ENCODE results near the gene TIMM22.

The TIMM22 gene

GRCh38 chr17:1001640-1002411 lies 4.9 kb downstream of the TIMM22 start:
- ATAC-seq: no peak
- TF ChIP-seq CSRNP3 (CRISPR knock-in tag; IDR thresholded peaks at IDR 0.05) (no peak), ZFP30 (CRISPR knock-in tag; IDR thresholded peaks at IDR 0.05) (no peak), SNAI2 (CRISPR knock-in tag; IDR thresholded peaks at IDR 0.05) (0 out of 2 replicates have a peak, but pooled peaks have one; percentile 46), ZNF565 (CRISPR knock-in tag; conservative IDR thresholded peaks at IDR 0.05; ENCODE audit: low read depth) (no peak)

- ATAC-seq: peak; percentile 3
- TF ChIP-seq OSR1 (CRISPR knock-in tag; IDR thresholded peaks at IDR 0.05) (no peak), ZNF8 (CRISPR knock-in tag; IDR thresholded peaks at IDR 0.05) (no peak), ESRRG (CRISPR knock-in tag; IDR thresholded peaks at IDR 0.05) (no peak), TSHZ2 (CRISPR knock-in tag; IDR thresholded peaks at IDR 0.05) (no peak), CREB5 (CRISPR knock-in tag; IDR thresholded peaks at IDR 0.05; ENCODE audit: low read depth) (no peak), ISL1 (CRISPR knock-in tag; IDR thresholded peaks at IDR 0.05) (no peak), BACH2 (CRISPR knock-in tag; IDR thresholded peaks at IDR 0.05; ENCODE audit: borderline replicate concordance) (no peak), GLIS3 (CRISPR knock-in tag; IDR thresholded peaks at IDR 0.05) (no peak), POU6F1 (CRISPR knock-in tag; IDR thresholded peaks at IDR 0.05; ENCODE audit: borderline replicate concordance, low read depth) (no peak), TOX (CRISPR knock-in tag; IDR thresholded peaks at IDR 0.05; ENCODE audit: borderline replicate concordance) (no peak), RARB (CRISPR knock-in tag; IDR thresholded peaks at IDR 0.05) (no peak), ZNF70 (CRISPR knock-in tag; IDR thresholded peaks at IDR 0.05) (no peak), PPARA (CRISPR knock-in tag; IDR thresholded peaks at IDR 0.05; ENCODE audit: borderline replicate concordance) (no peak), ZC3H10 (CRISPR knock-in tag; IDR thresholded peaks at IDR 0.05) (no peak), ARNTL (CRISPR knock-in tag; IDR thresholded peaks at IDR 0.05; ENCODE audit: borderline replicate concordance, low read depth) (no peak), ZFP3 (CRISPR knock-in tag; IDR thresholded peaks at IDR 0.05) (no peak), TCF4 (CRISPR knock-in tag; IDR thresholded peaks at IDR 0.05; ENCODE audit: borderline replicate concordance) (no peak), PATZ1 (CRISPR knock-in tag; IDR thresholded peaks at IDR 0.05; ENCODE audit: borderline replicate concordance) (no peak)
These were observed 5.5 kb downstream of the TIMM22 start for GRCh38 chr17:1002412-1002753.
